CD4-positive, alpha-beta T cell treated with Interleukin-4 for 4 hours (primary cell): Measurements from ENCODE around the gene LGALS9C.
"Not testable (repeated sequence)": the region's sequence is repeated elsewhere in the genome, so short reads cannot be mapped to it uniquely, and the experiment has no call there.

Source experiments
- DNase-seq: peaks from one replicate; pipeline ENCODE4 v3.0.0-alpha.2; 2020

LGALS9C gene

GRCh38 chr17:18476508-18477308 lies at the start of gene LGALS9C:
Gene LGALS9C (plus strand): TSS chr17:18476789. CDS start chr17:18476855, 66 bp downstream.
- DNase-seq = peak; percentile 8

- not testable (repeated sequence) for DNase-seq
Measured at GRCh38 chr17:18432206-18432605, 44.4 kb upstream of the LGALS9C start.

- DNase-seq = not testable (repeated sequence)
Measured at GRCh38 chr17:18439465-18439870, 37.1 kb upstream of the LGALS9C start.

GRCh38 chr17:18442093-18442492 lies 34.5 kb upstream of the LGALS9C start:
- peak; percentile 18 for DNase-seq

DNA sequence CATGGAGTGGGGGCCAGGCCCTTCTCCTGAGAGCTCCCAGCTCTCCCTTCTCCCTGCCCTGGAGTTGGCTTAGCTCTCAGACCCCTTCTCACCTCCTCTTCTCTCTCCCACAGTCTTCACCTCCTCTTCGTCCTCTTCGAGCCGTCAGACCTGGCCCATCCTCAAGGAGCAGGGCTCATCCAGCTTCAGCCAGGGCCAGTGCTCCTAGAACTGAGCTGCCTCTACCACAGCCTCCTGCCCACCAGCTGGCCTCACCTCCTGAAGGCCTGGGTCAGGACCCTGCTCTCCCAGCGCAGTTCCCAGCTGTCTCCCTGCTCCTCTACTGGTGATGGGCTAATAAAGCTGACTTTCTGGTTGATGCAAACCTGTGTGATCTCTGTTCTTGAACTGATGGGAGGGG lies 34.1 kb upstream of the LGALS9C start:
- DNase-seq = not testable (repeated sequence)

DNA sequence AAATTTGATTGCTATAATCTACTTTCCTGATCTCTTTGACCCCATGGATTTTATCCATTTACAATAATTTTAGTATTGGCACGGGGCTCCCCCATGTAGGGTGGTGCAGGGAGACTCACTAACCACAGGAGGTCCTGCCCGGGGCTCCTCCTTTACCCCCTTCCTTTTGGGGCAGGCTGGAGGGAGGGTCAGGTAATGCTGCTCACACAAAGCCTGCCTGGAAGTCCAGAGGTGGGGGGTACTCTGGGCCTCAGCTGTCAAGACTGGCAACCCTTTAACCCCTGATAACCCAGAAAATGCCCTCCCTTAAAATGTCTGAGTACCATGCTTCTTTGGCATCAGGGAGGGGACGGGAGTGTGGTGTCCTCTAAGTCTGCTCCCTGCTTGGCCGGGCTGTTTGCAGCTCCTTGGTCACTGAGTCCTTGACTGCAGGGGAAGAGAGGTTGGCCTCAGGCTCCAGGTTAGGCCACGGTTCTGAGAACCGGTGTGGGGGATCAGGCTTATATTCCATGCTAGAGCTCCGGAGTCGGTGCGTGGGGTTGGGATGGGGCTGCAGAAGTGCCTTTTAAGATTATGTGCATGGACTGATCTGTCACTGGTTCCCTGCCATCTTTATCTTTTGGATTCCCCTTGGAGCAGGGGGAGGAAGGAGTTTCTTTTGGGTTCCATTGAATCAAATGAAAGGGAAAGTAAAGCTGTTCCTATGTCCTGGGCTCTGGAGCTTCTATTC lies 28.9 kb upstream of the LGALS9C start:
- DNase-seq = not testable (repeated sequence)

- DNase-seq = not testable (repeated sequence)
Measured at GRCh38 chr17:18448311-18448710, 28.3 kb upstream of the LGALS9C start.

- DNase-seq = not testable (repeated sequence)
Measured at GRCh38 chr17:18449833-18450232, 26.8 kb upstream of the LGALS9C start.

DNA sequence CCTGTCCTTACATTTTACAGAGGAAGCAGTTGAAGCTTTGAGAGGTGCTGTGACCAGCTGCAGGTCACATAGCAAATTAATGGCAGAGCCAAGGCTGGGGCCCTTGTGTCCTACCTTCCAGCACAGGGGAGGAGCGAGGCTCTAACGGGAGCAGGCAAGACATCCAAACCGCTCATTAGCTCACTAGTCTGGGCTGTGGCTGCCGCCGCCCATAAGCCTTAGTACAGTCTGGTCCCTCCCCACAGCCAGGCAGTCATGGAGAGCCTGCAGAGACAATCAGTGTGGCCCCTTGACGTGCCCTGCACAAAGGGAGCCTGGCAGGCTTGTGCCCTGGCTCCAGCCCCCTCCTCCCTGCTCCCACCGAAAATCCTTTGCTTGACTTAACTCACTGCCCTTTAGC lies 25.6 kb upstream of the LGALS9C start:
- DNase-seq = not testable (repeated sequence)

GRCh38 chr17:18451969-18452368 lies 24.6 kb upstream of the LGALS9C start:
- DNase-seq = not testable (repeated sequence)

GRCh38 chr17:18459035-18459434 lies 17.6 kb upstream of the LGALS9C start:
- not testable (repeated sequence) for DNase-seq

DNA sequence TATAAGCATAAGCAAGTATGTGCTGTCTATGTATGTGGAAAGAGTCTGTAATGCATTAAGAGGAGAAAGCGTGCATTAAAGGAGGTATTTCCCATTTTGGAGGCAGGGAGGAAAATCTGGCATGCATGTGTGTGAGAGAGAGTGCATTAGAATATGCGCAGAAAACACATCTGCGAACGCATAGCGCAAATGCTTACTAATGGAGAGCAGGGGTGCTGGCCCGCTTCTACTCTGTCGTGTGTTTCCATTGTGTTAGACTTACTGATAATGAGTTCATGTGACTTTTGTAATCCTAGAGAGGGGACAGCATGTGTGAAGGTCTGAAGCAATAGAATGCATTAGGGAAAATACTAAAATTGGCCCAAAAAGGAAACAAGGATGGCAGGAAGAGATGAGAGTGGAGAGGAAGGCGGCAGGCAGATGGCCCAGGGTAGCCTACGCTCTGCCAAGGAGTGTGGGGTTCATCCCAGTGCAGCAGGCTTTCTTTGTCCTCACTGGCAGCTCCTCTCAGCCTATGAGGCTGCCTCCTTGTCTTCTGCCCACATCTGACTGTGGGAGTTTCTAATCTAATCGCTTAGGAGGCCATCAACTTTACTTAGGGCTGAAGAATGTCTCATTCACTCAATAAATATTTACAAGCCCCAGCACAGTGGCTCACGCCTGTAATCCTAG lies 12.6 kb upstream of the LGALS9C start:
- not testable (repeated sequence) for DNase-seq

GRCh38 chr17:18466250-18466983 lies 10.2 kb upstream of the LGALS9C start:
- not testable (repeated sequence) for DNase-seq

GRCh38 chr17:18467001-18467400 lies 9.6 kb upstream of the LGALS9C start:
- not testable (repeated sequence) for DNase-seq

DNA sequence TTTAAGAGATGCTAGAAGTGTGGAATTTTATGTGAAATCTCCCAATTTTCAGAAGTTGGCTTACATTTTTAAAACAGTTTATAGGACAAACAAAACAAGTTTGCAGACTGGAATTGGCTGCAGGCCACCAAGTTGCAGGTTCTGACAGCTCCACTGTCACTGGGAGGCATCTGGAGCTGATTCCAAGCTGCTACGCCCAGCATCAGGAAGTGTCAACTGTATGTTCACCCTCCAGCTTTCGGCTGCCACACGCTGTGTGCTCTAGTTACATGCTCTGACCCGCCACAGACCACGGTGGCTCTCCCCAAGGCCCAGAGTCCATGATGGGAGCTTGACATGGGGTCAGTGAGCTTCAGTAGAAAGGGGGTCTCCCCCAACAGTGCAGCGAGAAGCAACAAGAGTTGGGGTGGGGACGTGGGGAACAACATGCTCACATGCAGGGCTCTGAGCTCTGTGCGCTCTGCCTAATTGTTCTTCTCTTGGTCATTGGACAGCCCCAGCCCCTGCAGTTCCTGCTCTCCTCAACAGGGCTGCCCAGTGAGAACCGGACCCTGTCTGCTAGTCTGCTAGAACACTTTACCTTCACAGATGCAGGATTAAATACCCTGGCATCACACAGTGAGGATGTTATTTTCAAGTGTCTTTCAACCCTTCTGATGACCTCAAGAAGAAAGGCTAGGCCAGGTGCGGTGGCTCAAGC lies 8.0 kb upstream of the LGALS9C start:
- not testable (repeated sequence) for DNase-seq

DNA sequence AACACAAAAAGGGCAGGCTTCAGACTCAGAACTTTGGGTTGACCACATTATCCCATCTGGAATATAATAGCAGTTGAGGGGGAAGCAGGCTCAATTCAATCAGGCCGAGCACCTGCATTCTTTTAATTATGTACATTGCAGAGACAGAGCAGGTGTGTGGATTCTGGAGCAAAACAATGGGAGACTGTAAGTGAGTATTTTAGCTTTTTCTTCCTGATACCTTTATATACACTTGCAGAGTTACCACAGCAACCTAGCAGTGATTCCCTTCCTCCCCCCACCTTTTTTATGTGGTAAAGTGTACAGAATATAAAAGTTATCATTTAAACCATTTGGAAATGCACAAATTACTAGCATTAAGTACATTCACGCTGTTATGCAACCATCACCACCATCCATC lies 6.8 kb upstream of the LGALS9C start:
- not testable (repeated sequence) for DNase-seq

DNA sequence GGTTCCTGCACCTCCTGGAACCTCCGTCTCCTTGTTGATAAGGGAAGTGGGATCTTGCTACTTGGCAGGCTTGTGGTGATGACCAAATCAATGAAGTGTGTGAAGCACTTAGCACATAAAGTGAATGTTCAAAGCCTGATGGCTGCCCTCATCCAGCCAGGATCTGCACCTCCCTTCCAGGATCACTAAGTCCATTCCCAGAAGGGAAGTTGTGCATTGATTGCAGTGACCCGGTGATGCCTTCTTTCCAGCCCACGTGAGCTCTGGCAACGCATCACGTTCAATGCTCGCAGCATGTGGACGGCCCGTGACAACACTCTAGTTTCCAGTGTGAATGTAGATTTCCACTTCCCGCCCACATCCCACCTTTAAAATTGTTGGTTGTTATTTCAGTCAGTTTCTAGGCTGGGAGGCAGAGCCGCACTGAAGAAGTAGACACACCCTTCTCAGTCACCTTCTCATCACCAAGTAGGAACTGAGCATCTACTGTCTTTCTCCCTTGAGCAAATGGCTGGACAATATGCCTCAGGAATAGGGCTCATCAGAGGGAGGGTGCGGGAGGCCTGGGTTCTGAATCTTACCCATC lies 6.2 kb upstream of the LGALS9C start:
- DNase-seq = not testable (repeated sequence)

DNA sequence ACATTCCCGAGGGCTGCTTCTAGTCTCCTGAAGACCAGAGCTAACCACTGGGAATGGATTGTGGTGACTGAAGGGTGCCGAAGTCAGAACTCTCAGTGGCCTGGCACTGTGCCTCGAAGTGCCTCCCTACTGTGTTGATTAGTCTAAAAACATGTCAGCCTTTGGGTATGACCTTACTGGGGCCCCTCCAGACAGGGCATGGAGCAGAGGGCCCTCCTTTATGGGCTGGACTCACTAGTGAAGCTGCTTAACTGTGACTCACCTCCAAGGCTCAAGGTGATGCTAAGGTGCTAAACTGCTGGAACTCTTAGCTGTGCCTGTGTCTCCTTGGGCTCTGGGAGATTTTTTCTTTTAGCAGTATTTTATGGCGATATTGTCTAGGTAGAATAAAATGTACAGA lies 2.6 kb upstream of the LGALS9C start:
- not testable (repeated sequence) for DNase-seq

DNA sequence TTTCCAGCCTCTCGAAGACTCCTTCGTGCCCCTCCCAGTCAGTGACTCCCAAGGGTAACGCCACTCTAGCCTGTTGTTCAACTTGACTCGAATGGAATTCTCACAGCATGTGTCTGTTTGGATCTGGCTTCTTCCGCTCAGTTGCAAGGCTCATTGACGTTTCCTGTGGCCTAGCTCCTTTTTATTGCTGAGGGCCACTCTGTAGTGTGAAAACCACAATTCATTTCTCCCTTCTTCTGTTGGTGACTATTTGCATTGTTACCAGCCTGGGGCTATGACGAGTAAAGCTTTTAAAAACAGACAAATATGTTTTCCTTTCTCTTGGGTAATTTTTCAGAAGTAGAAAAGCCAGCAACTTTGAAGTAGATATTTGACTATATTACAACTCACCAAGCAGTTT lies 1.8 kb upstream of the LGALS9C start:
- DNase-seq = not testable (repeated sequence)

GRCh38 chr17:18477367-18477766 lies 778 bp downstream of the LGALS9C start:
- not testable (repeated sequence) for DNase-seq

DNA sequence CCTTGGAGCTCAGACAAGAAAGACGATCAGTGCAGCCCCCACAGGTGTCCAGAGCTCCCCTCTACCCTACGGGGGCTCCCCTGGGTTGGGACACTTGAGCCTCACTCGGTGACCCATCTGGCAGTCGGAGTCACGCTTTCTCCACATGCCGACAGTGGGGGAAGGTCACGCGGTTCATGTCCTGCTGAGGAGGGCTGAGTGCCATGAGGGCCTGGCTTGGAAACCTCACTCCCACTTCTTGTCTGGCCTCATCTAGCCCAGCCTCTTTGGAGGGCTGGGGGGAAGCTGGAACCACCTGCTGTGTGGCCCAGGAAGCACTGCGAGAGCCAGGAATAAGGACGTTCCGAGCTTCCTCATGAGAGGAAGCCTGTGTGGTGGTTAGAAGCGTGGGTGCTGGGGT lies 1.8 kb downstream of the LGALS9C start:
- not testable (repeated sequence) for DNase-seq
